HEK293 (cell line): ENCODE measurements around the gene CGGBP1.

Experiments
- CTCF ChIP-seq: fragments of 450-650 bp; formaldehyde crosslinking; IDR thresholded peaks from 2 replicates; pipeline ENCODE4 v1.5.1; 2016; ENCODE audit warnings: missing biosample characterization, missing genetic modification characterization
- FEZF1 ChIP-seq: fragments of 450-650 bp; formaldehyde crosslinking; IDR thresholded peaks from 2 replicates; pipeline ENCODE4 v1.5.1; 2016; ENCODE audit warnings: missing biosample characterization, missing genetic modification characterization
- GLIS1 ChIP-seq: fragments of 450-650 bp; formaldehyde crosslinking; IDR thresholded peaks from 2 replicates; pipeline ENCODE4 v1.5.1; 2016; ENCODE audit warnings: missing biosample characterization, missing genetic modification characterization
- MYNN ChIP-seq: fragments of 450-650 bp; formaldehyde crosslinking; IDR thresholded peaks from 2 replicates; pipeline ENCODE4 v1.5.1; 2016; ENCODE audit warnings: missing biosample characterization, missing genetic modification characterization, borderline replicate concordance
- PBX3 ChIP-seq: sonication (generic); formaldehyde crosslinking; IDR thresholded peaks from 2 replicates; pipeline ENCODE4 v1.8.1; 2022; ENCODE audit warnings: mild to moderate bottlenecking, moderate library complexity, missing genetic modification reagents
- SP2 ChIP-seq: fragments of 450-650 bp; formaldehyde crosslinking; IDR thresholded peaks from 2 replicates; pipeline ENCODE4 v1.5.1; 2016; ENCODE audit warnings: missing biosample characterization, missing genetic modification characterization
- ZBTB1 ChIP-seq: fragments of 450-650 bp; formaldehyde crosslinking; IDR thresholded peaks from 2 replicates; pipeline ENCODE4 v1.5.1; 2016; ENCODE audit warnings: missing biosample characterization, missing genetic modification characterization
- ZBTB7A ChIP-seq: fragments of 450-650 bp; formaldehyde crosslinking; IDR thresholded peaks from 2 replicates; pipeline ENCODE4 v1.5.1; 2016; ENCODE audit warnings: low read depth, missing biosample characterization, missing genetic modification characterization
- ZNF138 ChIP-seq: fragments of 450-650 bp; formaldehyde crosslinking; IDR thresholded peaks from 2 replicates; pipeline ENCODE4 v1.5.1; 2016; ENCODE audit warnings: missing biosample characterization, missing genetic modification characterization, borderline replicate concordance
- ZNF274 ChIP-seq, 2 experiments: fragments of 200-500 bp in 1 of 2; fragments of 450-650 bp in 1 of 2; sonication (Bioruptor generic) in 1 of 2; formaldehyde crosslinking in 1 of 2; IDR thresholded peaks; 2 replicates each; pipeline versions ENCODE4 v1.5.1 to v1.6.1; 2014 to 2016; ENCODE audit warnings: borderline replicate concordance in 1 of 2, inconsistent platforms in 1 of 2, low read length in 1 of 2, missing biosample characterization in 1 of 2, missing genetic modification characterization in 1 of 2
- ZNF324 ChIP-seq: fragments of 450-650 bp; formaldehyde crosslinking; IDR thresholded peaks from 2 replicates; pipeline ENCODE4 v1.5.1; 2016; ENCODE audit warnings: missing biosample characterization, missing genetic modification characterization
- ZNF670 ChIP-seq: fragments of 450-650 bp; formaldehyde crosslinking; IDR thresholded peaks from 2 replicates; pipeline ENCODE4 v1.5.1; 2016; ENCODE audit warnings: missing biosample characterization, missing genetic modification characterization, low read depth

GRCh38 chr3:88030210-88030609, 28.6 kb downstream of the CGGBP1 start:
- TF ChIP-seq CTCF (no peak), PBX3 (no peak), MYNN (tag by site-specific recombination) (no peak), ZNF274 (IDR thresholded peaks at IDR 0.05; ENCODE audit: low read length) (no peak), ZNF274 (tag by site-specific recombination; IDR thresholded peaks at IDR 0.05; ENCODE audit: borderline replicate concordance) (no peak), ZBTB1 (tag by site-specific recombination) (no peak), SP2 (no peak), ZBTB7A (tag by site-specific recombination) (no peak), GLIS1 (no peak), ZNF324 (tag by site-specific recombination) (no peak), FEZF1 (no peak), ZNF138 (tag by site-specific recombination) (no peak), ZNF670 (no peak)
